Mesenchymal stem cell (in vitro differentiated cells and primary cell): ENCODE measurements around the gene RYR2. TPM values are rescaled to one million over a fixed set of nuclear protein-coding genes. Genes with fewer than 3 reads are reported as not detected.

ENCODE experiments used
- DNase-seq: peaks from one replicate; pipeline ENCODE4 v3.0.0-alpha.2; 2013
- H2AFZ ChIP-seq: one replicate; pipeline ENCODE4 v1.6.1; 2013; ENCODE audit warnings: low read depth, mild to moderate bottlenecking, control low read depth, inconsistent platforms, low read length, moderate library complexity
- H2AK5ac ChIP-seq: 2 replicates; pipeline ENCODE4 v1.6.1; 2013; ENCODE audit warnings: low read length, moderate library complexity, mild to moderate bottlenecking, inconsistent platforms; ENCODE audit not compliant: severe bottlenecking
- H2BK120ac ChIP-seq: one replicate; pipeline ENCODE4 v1.6.1; 2013; ENCODE audit warnings: low read depth, mild to moderate bottlenecking, inconsistent platforms, low read length, moderate library complexity
- H2BK12ac ChIP-seq, 2 experiments: one replicate each; pipeline ENCODE4 v1.6.1; 2013; ENCODE audit warnings: inconsistent platforms in 2 of 2, low read length in 2 of 2, mild to moderate bottlenecking in 2 of 2, moderate library complexity in 2 of 2, control low read depth in 1 of 2
- H2BK15ac ChIP-seq: one replicate; pipeline ENCODE4 v1.6.1; 2013; ENCODE audit warnings: mild to moderate bottlenecking, low read depth, inconsistent platforms; ENCODE audit not compliant: poor library complexity, severe bottlenecking
- H2BK5ac ChIP-seq: 2 replicates; pipeline ENCODE4 v1.6.1; 2013; ENCODE audit warnings: low read depth, mild to moderate bottlenecking, low read length, control low read depth, inconsistent platforms; ENCODE audit not compliant: poor library complexity, severe bottlenecking
- H3K14ac ChIP-seq, 2 experiments: one replicate each; pipeline ENCODE4 v1.6.1; 2013; ENCODE audit warnings: inconsistent platforms in 2 of 2, low read length in 2 of 2, control low read depth in 1 of 2, mild to moderate bottlenecking in 1 of 2, moderate library complexity in 1 of 2
- H3K18ac ChIP-seq, 2 experiments: one replicate each; pipeline ENCODE4 v1.6.1; 2013; ENCODE audit warnings: inconsistent platforms in 2 of 2, low read length in 2 of 2, control low read depth in 1 of 2, low read depth in 1 of 2, mild to moderate bottlenecking in 1 of 2
- H3K23ac ChIP-seq, 2 experiments: one replicate each; pipeline ENCODE4 v1.6.1; 2013; ENCODE audit warnings: inconsistent platforms in 2 of 2, low read length in 2 of 2, mild to moderate bottlenecking in 2 of 2, moderate library complexity in 2 of 2, control low read depth in 1 of 2
- H3K27ac ChIP-seq: 2 replicates; pipeline ENCODE4 v1.5.1; 2013; ENCODE audit warnings: mild to moderate bottlenecking, moderate library complexity, low read length, control low read depth, inconsistent platforms; ENCODE audit not compliant: poor library complexity, severe bottlenecking
- H3K27me3 ChIP-seq, 2 experiments: 2 replicates each; pipeline versions ENCODE4 v1.6.1 to v1.7.0; 2013; ENCODE audit warnings: low read length in 2 of 2, mild to moderate bottlenecking in 2 of 2, moderate library complexity in 2 of 2, control low read depth in 1 of 2, inconsistent platforms in 1 of 2; ENCODE audit not compliant: control insufficient read depth in 1 of 2, insufficient read depth in 1 of 2
- H3K36me3 ChIP-seq, 2 experiments: 2 replicates each; pipeline versions ENCODE4 v1.6.1 to v1.7.0; 2013; ENCODE audit warnings: low read length in 2 of 2, control low read depth in 1 of 2, inconsistent platforms in 1 of 2, low read depth in 1 of 2, mild to moderate bottlenecking in 1 of 2; ENCODE audit not compliant: insufficient read depth in 2 of 2, control insufficient read depth in 1 of 2
- H3K4ac ChIP-seq, 2 experiments: one replicate each; pipeline ENCODE4 v1.6.1; 2013; ENCODE audit warnings: inconsistent platforms in 2 of 2, low read length in 2 of 2, mild to moderate bottlenecking in 2 of 2, moderate library complexity in 2 of 2, control low read depth in 1 of 2, low read depth in 1 of 2
- H3K4me1 ChIP-seq: 2 replicates; pipeline ENCODE4 v1.6.1; 2013; ENCODE audit warnings: low read depth, low read length, control low read depth; ENCODE audit not compliant: control insufficient read depth, insufficient read depth
- H3K4me2 ChIP-seq: 2 replicates; pipeline ENCODE4 v1.6.1; 2013; ENCODE audit warnings: low read length, mild to moderate bottlenecking, inconsistent platforms; ENCODE audit not compliant: poor library complexity, severe bottlenecking
- H3K4me3 ChIP-seq, 2 experiments: 2 replicates each; pipeline versions ENCODE4 v1.5.1 to v1.7.0; 2013; ENCODE audit warnings: low read length in 2 of 2, mild to moderate bottlenecking in 2 of 2, control low read depth in 1 of 2, low read depth in 1 of 2; ENCODE audit not compliant: insufficient read depth in 1 of 2
- H3K79me1 ChIP-seq: replicated peaks from 2 replicates; pipeline ENCODE4 v1.6.1; 2013; ENCODE audit warnings: mild to moderate bottlenecking, control low read depth, low read length, inconsistent platforms; ENCODE audit not compliant: poor library complexity, severe bottlenecking
- H3K9ac ChIP-seq: 2 replicates; pipeline ENCODE4 v1.7.0; 2013; ENCODE audit warnings: mild to moderate bottlenecking, low read length, moderate library complexity
- H3K9me3 ChIP-seq: 2 replicates; pipeline ENCODE4 v1.7.0; 2013; ENCODE audit warnings: mild to moderate bottlenecking, low read length; ENCODE audit not compliant: control insufficient read depth
- H4K8ac ChIP-seq: one replicate; pipeline ENCODE4 v1.6.1; 2013; ENCODE audit warnings: inconsistent platforms, mild to moderate bottlenecking, low read length, moderate library complexity
- H4K91ac ChIP-seq: one replicate; pipeline ENCODE4 v1.6.1; 2013; ENCODE audit warnings: mild to moderate bottlenecking, low read length, inconsistent platforms
- WGBS: methylation state at CpG from one replicate; pipeline ENCODE4 v1.1.7; 2013; ENCODE audit warnings: mixed read lengths; 5-methylcytosine and 5-hydroxymethylcytosine counted together
- polyA plus RNA-seq, 2 experiments: library from polyadenylated mRNA; stranded (reverse); fragments of 200-250 nt; gene quantifications; one replicate each; pipeline ENCODE4 v1.2.3, GENCODE V29; 2013

RYR2 gene
- polyA plus RNA-seq (2013, experiment 1 of 2): 0.04 TPM
- polyA plus RNA-seq (2013, experiment 2 of 2): 0.01 TPM

- Histone ChIP-seq H3K27me3 (peaks cover 45 to 49% of the 10 kb centered on the region in 2 experiments), H3K23ac (no peak within 1 kb of the TSS), H3K27ac (no peak within 1 kb of the TSS), H4K91ac (no peak within 1 kb of the TSS), H4K8ac (no peak within 1 kb of the TSS), H3K4me1 (peaks cover 16% of the 10 kb centered on the region), H3K79me1 (no peaks in the 10 kb centered on the region), H2BK5ac (no peak within 1 kb of the TSS), H3K4me3 (peak within 1 kb of the TSS in 1 of 2 experiments; percentile 4), H2BK15ac (no peak within 1 kb of the TSS), H3K36me3 (no peaks in the 10 kb centered on the region), H3K9me3 (no peaks in the 10 kb centered on the region), H2BK120ac (no peak within 1 kb of the TSS), H3K9ac (no peak within 1 kb of the TSS), H3K14ac (no peak within 1 kb of the TSS), H3K18ac (no peak within 1 kb of the TSS), H2AK5ac (no peak within 1 kb of the TSS), H2BK12ac (no peak within 1 kb of the TSS), H3K4ac (no peak within 1 kb of the TSS), H3K4me2 (peak within 1 kb of the TSS; percentile 83), H2AFZ (no peak within 1 kb of the TSS)
- no peak for DNase-seq
- WGBS: 3% methylated on average over 47 of the region's 87 CpGs
Observed at GRCh38 chr1:237041795-237042525, at the start of gene RYR2. Gene RYR2, plus strand, starts transcription at chr1:237042184. Its CDS starts 338 bp downstream, at chr1:237042522.

DNA sequence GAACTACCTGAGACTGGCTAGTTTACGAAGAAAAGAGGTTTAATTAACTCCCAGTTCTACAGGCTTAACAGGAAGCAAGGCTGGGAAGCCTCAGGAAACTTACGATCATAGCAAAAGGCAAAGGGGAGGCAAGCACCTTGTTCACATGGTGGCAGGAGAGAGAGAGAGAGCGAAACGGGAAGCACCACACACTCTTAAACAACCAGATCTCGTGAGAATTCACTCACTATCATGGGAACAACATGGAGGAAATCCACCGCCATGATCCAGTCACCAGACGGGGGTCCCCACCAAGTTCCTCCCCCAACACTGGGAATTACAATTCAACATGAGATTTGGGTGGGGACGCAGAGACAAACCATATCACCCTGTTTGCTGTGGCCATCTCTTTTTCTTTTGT is 49.5 kb upstream of the RYR2 start:
- no peak overlapping the region for H3K4me3 ChIP-seq
- no peak overlapping the region for H2BK15ac ChIP-seq
- no peak overlapping the region for H3K14ac ChIP-seq

DNA sequence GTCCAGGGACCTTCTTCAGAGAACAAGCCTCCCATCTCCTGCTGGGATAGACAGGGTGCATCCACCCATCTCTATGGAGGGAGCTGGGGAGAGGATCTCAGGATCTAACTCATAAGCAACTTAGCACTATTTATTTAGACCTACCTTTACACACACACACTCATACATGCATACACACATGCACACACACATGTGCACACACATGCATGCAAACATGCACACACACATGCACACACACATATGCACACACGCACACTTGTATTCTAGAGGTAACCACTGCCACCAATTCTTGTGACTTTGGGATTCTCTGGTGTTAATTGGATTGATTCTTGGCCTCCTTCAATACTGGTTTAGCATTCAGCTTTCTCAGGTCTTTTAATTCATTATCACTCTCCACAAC is 47.5 kb upstream of the RYR2 start:
- no peak overlapping the region for H2AFZ ChIP-seq
- 83% methylated on average over 1 of the region's 1 CpG for WGBS
- no peak overlapping the region for H3K27ac ChIP-seq

More for the DNA sequence above, 49.5 kb upstream of the RYR2 start:
- Histone ChIP-seq H3K18ac (no peak overlapping the region), H3K36me3 (no peaks in the 10 kb centered on the region), H3K27me3 (no peaks in the 10 kb centered on the region), H3K9me3 (peaks cover 17% of the 10 kb centered on the region), H2BK120ac (no peak overlapping the region), H3K4me2 (no peak overlapping the region), H4K91ac (no peak overlapping the region), H3K4ac (no peak overlapping the region), H3K23ac (no peak overlapping the region), H4K8ac (no peak overlapping the region), H2AK5ac (no peak overlapping the region), H2BK5ac (no peak overlapping the region), H3K4me1 (no peaks in the 10 kb centered on the region), H2AFZ (no peak overlapping the region), H3K79me1 (no peaks in the 10 kb centered on the region), H2BK12ac (no peak overlapping the region), H3K27ac (no peak overlapping the region), H3K9ac (no peak overlapping the region)
- 71% methylated on average over 4 of the region's 8 CpGs for WGBS
- DNase-seq: no peak

GRCh38 chr1:236997361-236997760 is 44.6 kb upstream of the RYR2 start:
- Histone ChIP-seq H3K23ac (no peak overlapping the region), H4K8ac (no peak overlapping the region), H3K14ac (no peak overlapping the region), H2BK15ac (no peak overlapping the region), H3K4me2 (no peak overlapping the region), H3K4ac (no peak overlapping the region), H3K4me3 (no peak overlapping the region), H3K9me3 (no peaks in the 10 kb centered on the region), H3K79me1 (no peaks in the 10 kb centered on the region), H2BK5ac (no peak overlapping the region), H2AFZ (no peak overlapping the region), H4K91ac (no peak overlapping the region), H3K27ac (no peak overlapping the region), H2BK12ac (no peak overlapping the region), H3K27me3 (peaks cover 0 to 3% of the 10 kb centered on the region in 2 experiments), H3K4me1 (no peaks in the 10 kb centered on the region), H3K9ac (no peak overlapping the region), H3K36me3 (no peaks in the 10 kb centered on the region), H2BK120ac (no peak overlapping the region), H2AK5ac (no peak overlapping the region), H3K18ac (no peak overlapping the region)
- WGBS: 84% methylated on average over 11 of the region's 11 CpGs
- no peak for DNase-seq

More for the DNA sequence above, 47.5 kb upstream of the RYR2 start:
- DNase-seq: no peak
- Histone ChIP-seq H3K14ac (no peak overlapping the region), H4K91ac (no peak overlapping the region), H3K9me3 (peaks cover 17% of the 10 kb centered on the region), H2BK12ac (no peak overlapping the region), H3K4me2 (no peak overlapping the region), H3K23ac (no peak overlapping the region), H3K9ac (no peak overlapping the region), H3K4ac (no peak overlapping the region), H4K8ac (no peak overlapping the region), H2AK5ac (no peak overlapping the region), H2BK120ac (no peak overlapping the region), H3K36me3 (no peaks in the 10 kb centered on the region), H2BK5ac (no peak overlapping the region), H3K27me3 (no peaks in the 10 kb centered on the region), H3K4me1 (no peaks in the 10 kb centered on the region), H2BK15ac (no peak overlapping the region), H3K4me3 (no peak overlapping the region), H3K79me1 (no peaks in the 10 kb centered on the region), H3K18ac (no peak overlapping the region)
